Activated CD4-positive, alpha-beta T cell treated with anti-CD3 and anti-CD28 coated beads, Interleukin-2, amount 50 U/mL, for 16 hours (primary cell): Measurements from ENCODE around the gene TUSC2.
"Not testable (repeated sequence)": the region's sequence is repeated elsewhere in the genome, so short reads cannot be mapped to it uniquely, and the experiment has no call there.

Experiments
- DNase-seq: peaks from one replicate; pipeline ENCODE4 v3.0.0-alpha.2; 2020

The TUSC2 gene

DNA sequence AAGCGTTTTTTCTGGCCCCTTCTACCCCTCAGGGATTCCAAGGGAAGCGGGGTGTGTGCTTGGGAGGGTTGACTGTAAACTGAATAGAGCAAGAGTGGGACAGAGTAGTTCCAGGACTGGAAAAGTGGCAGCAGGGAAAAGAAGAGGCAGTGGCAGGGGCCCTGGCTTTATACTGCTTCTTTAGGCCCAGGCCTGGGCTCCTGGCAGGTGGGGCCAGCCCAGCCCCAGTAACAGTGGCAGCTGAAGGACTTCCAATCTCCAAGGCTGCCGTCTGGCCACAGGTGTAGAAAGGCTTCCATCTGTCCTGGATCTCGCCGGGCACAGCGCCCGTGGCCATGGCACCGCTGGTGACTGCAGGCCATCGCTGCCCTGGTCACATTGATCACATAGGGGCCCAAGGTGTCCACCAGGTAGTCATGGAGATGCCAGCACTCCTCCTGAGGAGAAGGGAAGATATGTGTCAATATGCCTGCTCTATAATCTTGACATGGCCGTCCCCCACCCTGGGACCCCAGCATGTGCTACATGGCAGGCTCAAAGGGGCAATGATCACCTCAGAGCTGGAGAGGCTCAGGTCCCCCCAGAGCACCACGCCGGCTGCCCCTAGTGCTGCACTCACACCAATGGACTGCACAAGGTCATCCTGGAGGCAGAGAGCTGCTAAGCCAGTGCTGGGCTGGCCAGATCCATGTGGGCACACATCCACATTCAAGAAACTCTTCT, 34.8 kb downstream of the TUSC2 start:
- no peak for DNase-seq

DNA sequence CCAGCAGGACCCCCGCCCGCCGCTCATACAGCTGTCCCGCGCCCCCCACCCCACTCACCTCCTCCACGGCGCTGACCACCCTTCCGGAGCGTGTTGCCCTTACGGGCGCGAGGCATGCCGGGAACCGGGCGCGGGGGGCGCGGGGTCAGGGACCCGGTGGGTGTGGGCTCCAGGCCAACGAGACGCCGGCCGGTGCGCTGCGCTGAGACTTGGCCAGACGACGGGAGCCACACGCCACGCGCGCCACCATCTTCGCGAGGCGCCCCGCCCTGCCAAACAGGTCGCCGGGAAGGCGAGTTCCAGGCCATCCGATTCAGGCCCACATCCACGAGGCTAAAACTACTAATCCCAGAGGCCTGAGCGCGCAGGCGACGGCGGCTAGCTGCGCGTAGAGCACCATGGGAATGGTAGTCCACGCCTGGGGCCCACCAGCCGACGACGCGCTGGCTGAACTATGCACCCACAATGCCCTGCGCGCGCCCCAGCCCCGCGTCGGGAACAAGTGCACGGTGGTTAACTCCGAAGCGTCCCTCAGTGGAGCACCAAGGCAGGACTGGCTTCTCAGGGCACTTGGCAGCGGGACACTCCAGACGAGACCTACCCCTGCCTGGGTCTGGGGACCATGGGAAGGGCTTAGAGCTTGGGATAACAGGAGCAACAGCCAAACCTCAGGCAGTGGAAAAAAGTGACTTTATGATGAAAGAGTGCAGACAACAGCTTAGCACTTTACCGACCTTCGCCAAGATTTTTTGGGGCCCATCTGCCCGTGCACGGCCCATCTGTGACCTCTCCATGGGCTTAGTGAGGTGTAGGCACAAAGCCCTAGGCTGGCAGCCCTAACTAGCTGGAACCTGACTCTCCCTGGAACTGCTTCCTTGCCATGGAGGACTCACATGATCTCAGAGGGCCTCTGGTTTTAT, 35.6 kb downstream of the TUSC2 start, which contains the start of gene IFRD2:
Gene IFRD2 (minus strand): TSS at position 271 of the 920 bp plus-strand sequence. CDS start 155 bp downstream, at position 116.
- peak; percentile 98 for DNase-seq

GRCh38 chr3:50290161-50290641, 37.8 kb downstream of the TUSC2 start:
- no peak for DNase-seq

DNA sequence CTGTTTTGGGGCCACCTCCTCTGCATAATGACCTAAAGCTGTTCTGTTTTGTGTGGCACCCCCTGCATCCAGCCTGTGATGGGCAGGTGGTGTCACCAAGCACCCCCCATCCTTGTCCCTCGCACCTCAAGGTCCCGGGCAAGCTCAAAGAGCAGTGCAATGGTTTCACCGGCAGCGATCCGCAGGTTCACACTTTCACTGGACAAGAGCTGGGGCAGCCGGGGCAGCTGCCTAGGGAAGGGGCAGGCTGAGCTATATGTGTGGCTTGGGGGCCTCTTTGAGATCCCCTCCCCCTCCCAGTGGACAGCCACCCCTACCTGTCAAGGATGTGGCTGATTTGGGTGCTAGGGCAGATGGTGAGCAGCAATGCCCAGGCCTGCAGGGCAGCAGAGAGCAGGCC, 38.9 kb downstream of the TUSC2 start:
- no peak for DNase-seq

GRCh38 chr3:50288387-50289007, 39.5 kb downstream of the TUSC2 start:
- DNase-seq: no peak

DNA sequence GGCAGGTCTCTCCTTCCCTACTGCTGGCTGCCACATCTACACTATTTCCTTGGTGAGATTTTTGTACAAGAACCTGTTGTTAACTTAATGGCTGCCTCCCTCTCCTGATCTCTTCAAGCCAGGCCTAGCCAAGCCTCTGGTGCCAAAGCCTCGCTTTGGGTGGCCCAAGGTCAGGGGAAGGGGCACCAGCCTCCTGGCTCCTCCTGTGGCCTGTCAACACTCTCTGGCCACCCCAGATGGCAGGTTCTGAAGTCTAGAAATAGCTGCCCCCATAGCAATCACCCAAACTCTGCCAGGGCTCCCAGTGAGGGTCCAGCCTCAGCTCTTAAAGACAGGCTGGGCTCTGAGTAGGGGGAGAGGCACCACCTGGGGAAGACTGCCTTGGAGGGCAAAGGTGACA, 40.8 kb downstream of the TUSC2 start:
- no peak for DNase-seq

DNA sequence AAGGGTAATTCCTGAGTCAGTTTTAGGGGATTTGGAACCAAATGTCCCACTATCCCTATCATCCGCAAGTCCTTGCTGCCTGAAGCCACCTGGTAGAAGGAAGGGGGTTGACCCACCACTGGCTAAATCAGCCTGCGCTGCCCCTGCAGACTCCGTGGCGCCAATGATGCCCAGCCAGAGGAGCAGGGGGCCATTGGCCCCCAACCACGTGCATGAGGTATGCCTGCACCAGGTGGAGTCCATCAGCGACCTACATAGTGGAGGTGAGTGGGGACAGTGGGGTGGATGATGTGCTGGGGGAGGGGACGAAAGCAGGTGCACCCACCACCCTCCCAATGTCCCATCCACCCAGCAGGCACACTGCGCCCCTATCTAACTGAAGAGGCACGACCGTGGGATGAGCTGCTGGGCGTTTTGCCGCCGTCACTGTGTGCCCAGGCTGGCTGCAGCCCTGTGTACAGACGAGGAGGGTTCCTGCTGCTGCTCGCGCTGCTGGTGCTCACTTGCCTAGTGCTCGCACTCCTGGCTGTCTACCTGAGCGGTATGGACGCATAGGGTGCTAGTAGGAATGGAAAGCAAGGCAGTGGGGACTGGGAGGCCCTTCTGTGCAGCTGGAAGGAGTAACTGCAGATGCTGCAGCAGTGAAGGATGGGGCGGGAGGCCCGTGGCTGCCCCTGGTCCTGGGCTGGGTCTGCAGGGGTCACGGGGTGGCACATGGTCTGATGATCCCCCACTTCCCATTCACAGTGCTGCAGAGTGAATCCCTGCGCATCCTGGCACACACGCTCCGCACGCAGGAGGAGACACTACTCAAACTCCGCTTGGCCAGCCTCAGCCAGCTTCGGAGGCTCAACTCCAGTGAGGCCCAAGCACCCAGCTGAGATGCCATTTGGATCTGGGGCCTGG, 41.4 kb downstream of the TUSC2 start:
- DNase-seq: no peak

GRCh38 chr3:50284121-50284520, 43.9 kb downstream of the TUSC2 start:
- DNase-seq: not testable (repeated sequence)

GRCh38 chr3:50279255-50280016, 48.6 kb downstream of the TUSC2 start:
- no peak for DNase-seq

GRCh38 chr3:50278880-50279224, 49.2 kb downstream of the TUSC2 start, which contains the start of gene LSMEM2:
Gene LSMEM2 (plus strand): TSS chr3:50279087. CDS start chr3:50279114, 27 bp downstream.
- no peak for DNase-seq

DNA sequence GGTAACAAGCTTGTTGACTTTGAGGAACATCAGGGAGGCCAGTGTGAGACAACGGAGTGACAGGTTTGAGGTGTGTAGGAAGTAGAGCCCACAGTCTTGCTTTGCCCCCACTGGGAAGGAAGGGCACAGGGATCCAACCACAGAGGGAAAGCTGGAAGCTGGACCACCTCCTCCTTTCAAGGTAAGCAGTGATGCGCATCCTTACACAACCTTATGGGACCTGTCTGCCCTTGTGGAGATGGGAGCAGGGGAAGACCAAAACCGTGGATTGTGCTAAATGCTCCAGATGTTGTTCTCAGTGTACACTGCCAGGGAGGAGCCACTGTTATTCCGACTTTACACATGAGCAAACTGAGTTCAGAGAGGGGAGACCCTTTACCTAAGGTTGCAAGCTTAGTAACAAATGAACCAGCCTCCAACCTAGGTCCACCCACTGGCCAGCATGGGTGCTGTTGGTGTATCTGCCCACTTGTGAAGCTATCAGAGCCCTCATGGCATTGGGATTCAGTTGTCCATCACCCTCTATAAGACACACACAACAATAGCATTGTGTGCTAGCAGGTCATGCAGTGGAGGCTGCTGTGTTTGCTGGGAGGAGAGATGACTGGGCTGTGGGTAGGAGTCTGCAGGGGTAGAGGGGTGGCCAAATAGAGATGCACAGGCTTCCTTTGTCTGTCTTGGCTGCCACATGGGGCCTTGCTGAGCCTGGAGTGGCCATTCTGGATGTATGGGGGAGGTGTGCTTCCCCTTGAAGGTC, 49.7 kb downstream of the TUSC2 start:
- DNase-seq: no peak

GRCh38 chr3:50276762-50277101, 51.3 kb downstream of the TUSC2 start:
- DNase-seq: no peak

DNA sequence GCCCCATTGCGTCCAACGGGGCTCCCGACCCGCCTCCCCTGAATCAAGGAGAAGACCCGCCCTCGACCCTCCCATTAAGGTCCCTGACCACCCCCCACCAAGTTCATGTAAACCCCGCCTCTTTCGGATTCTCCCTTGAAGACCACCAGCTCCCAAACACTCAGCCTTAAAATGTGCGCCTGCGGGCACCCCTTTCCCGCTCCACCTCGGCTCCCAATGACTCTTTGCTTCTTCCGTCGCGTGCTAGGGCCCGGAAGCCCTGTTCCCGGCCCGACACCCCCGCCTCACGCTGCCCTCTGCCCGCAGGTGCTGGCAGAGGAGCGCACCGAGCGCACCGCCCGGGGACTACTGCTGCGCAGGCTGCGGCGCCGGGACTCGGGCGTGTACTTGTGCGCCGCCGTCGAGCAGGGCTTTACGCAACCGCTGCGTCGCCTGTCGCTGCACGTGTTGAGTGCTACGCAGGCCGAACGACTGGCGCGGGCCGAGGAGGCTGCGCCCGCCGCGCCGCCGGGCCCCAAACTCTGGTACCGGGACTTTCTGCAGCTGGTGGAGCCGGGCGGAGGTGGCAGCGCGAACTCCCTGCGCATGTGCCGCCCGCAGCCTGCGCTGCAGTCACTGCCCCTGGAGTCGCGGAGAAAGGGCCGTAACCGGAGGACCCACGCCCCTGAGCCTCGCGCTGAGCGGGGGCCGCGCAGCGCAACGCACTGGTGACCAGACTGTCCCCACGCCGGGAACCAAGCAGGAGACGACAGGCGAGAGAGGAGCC, 51.8 kb downstream of the TUSC2 start:
- peak; percentile 42 for DNase-seq

DNA sequence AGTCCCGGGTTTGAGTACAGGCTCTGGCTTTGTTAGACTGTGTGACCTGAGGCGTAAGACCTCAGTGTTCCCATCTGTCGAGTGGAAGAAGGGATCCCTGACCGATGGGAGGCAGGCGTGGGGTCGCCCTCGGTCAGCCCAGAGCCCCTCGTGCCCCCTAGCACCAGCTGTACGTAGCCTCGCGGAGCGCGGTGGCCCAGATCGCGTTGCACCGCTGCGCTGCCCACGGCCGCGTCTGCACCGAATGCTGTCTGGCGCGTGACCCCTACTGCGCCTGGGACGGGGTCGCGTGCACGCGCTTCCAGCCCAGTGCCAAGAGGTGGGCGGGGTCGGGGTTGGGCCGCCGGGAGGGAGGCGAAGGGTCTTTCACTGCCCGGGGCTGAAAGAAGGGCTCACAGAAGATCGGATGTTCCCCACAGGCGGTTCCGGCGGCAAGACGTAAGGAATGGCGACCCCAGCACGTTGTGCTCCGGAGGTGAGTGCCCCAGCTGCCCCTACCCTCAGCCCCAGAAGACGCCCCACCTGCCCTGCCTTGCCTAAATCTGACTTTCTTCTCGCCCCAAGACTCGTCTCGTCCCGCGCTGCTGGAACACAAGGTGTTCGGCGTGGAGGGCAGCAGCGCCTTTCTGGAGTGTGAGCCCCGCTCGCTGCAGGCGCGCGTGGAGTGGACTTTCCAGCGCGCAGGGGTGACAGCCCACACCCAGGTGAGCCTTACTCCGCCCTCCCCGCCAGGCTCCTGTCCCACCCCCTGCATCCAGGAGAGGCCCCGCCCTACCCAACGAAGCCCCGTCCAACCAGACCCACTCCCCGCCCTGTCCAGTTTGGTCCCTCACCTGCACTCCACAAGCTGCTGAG, 52.7 kb downstream of the TUSC2 start:
- no peak for DNase-seq
